ENCODE measurements around the gene ECEL1. TPM values are rescaled to one million over a fixed set of nuclear protein-coding genes. Genes with fewer than 3 reads are reported as not detected.

Gene ECEL1
- total and polyA plus RNA-seq, 9 donors = 0.18 to 0.45 (median 0.33) TPM

DNA sequence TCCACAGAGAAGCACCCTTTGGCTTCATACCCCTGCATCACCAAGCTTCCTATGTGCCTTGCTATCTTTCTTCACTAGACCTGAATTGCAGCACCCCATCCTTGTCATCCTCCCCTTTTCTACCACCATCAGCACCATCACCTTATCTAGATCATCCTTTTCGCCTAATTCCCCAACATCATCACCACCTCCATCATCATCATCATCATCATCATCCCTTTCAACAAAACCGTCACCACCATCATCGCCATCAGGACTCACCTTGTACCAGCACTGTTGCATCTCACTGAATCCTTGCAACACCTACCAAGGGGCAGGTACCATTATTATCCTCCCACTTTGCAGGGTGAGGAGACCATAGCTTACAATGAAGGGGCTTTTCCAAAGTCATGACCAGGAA, 10.8 kb upstream of the ECEL1 start:
- 85% methylated on average over 3 of the region's 3 CpGs for WGBS (ENCODE audit: insufficient coverage)
- Histone ChIP-seq H3K4me3 (ENCODE audit: low read length) (no peak overlapping the region), H3K4me1 (ENCODE audit: control insufficient read depth, insufficient read depth, low read length) (peaks cover 14% of the 10 kb centered on the region), H3K27ac (ENCODE audit: low read length) (no peak overlapping the region), H3K9me3 (replicated peaks; ENCODE audit: control insufficient read depth, low read depth, low read length) (no peaks in the 10 kb centered on the region), H3K27me3 (ENCODE audit: control insufficient read depth, insufficient read depth, low read length) (peaks cover 38% of the 10 kb centered on the region), H3K36me3 (ENCODE audit: control insufficient read depth, insufficient read depth, low read length) (no peaks in the 10 kb centered on the region)
- DNase-seq = no peak

DNA sequence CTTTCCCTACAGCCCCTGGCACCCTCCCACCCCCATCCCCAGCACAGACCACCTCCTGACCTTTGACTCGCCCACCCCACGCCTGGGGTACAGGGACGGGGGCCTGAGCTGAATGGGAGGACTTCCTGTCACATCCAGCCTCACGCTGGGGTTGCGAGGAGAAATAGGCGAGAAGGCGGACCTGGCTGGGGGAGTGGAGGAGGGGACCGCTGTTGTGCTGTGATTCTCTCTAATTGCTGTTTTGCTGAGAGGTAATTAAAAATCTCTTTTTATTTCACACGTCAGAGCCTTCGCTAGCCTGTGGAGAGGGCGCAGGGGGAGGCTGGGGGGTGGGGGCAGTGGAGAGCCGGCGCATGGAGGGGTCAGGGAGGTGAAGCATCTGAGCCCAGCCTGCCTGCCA, 9.7 kb upstream of the ECEL1 start:
- no peaks in the 10 kb centered on the region for H3K36me3 ChIP-seq (ENCODE audit: control insufficient read depth, insufficient read depth, low read length)
- peaks cover 5% of the 10 kb centered on the region for H3K4me1 ChIP-seq (ENCODE audit: control insufficient read depth, insufficient read depth, low read length)
- H3K27ac ChIP-seq (ENCODE audit: low read length) = no peak overlapping the region
- peaks cover 28% of the 10 kb centered on the region for H3K27me3 ChIP-seq (ENCODE audit: control insufficient read depth, insufficient read depth, low read length)
- WGBS (ENCODE audit: insufficient coverage) = 30% methylated on average over 2 of the region's 13 CpGs
- H3K4me3 ChIP-seq (ENCODE audit: low read length) = no peak overlapping the region
- no peaks in the 10 kb centered on the region for H3K9me3 ChIP-seq (replicated peaks; ENCODE audit: control insufficient read depth, low read depth, low read length)
- no peak for DNase-seq

DNA sequence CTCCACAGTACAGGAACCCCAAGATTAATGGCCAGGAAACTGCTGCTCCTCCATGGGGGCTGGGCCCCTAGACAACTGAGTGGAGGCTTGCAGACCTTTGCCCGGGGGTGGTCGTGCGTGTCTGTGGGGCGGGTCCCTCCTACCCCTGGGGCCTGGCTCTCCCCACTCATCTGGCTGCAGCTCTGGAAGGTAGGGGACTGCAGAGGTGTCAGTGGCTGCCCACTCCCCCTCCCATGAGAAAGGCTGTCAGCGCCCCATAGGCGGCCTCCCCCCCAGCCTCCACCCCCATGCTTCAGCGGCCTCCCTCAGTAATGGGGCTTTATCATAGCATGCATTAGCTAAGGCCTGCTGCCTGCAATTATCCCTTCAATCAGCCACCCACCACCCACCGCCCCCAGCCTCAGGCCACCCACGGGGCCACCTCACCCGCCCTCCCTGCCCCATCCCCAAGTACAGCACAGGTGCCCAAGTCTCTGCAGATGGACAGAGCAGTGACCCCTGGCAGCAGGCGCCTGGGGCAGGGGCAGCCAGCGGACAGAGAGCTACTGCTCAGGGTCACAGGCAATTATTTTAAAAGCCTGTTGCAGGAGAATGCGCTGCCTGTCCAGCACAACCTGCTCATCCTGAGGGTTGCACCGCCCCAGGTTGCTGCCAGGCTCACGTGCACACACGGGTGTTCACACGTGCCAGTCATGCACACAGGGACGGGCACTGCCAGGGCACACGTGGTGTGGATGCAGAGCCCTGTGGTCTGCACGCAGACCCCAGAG, 9.1 kb upstream of the ECEL1 start:
- Histone ChIP-seq H3K36me3 (ENCODE audit: control insufficient read depth, insufficient read depth, low read length) (no peaks in the 10 kb centered on the region), H3K27me3 (ENCODE audit: control insufficient read depth, insufficient read depth, low read length) (peaks cover 27% of the 10 kb centered on the region)

DNA sequence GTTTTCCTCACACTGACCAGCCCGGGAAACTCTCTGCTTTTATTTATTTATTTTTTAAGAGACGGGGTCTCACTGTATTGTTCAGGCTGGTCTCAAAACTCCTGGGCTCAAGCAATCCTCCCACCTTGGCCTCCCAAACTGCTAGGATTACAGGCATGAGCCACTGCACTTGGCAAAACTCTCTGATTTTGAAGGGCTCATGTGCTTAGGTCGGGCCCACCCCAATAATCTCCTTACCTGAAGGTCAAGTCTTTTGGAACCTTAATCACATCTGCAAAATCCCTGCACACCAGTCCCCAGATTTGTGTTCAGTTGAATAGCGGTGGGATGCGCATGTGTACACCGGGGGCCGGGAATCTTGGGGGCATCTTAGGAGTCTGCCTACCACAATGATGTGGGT, 7.7 kb upstream of the ECEL1 start:
- whole genome bisulfite sequencing (ENCODE audit: insufficient coverage) = 76% methylated on average over 7 of the region's 7 CpGs
- DNase-seq = no peak
- Histone ChIP-seq H3K36me3 (ENCODE audit: control insufficient read depth, insufficient read depth, low read length) (no peaks in the 10 kb centered on the region), H3K4me1 (ENCODE audit: control insufficient read depth, insufficient read depth, low read length) (no peaks in the 10 kb centered on the region), H3K27me3 (ENCODE audit: control insufficient read depth, insufficient read depth, low read length) (peaks cover 19% of the 10 kb centered on the region), H3K27ac (ENCODE audit: low read length) (no peak overlapping the region), H3K9me3 (replicated peaks; ENCODE audit: control insufficient read depth, low read depth, low read length) (no peaks in the 10 kb centered on the region), H3K4me3 (ENCODE audit: low read length) (no peak overlapping the region)

More for the DNA sequence above, 9.1 kb upstream of the ECEL1 start:
- no peak overlapping the region for H3K27ac ChIP-seq (ENCODE audit: low read length)
- H3K4me3 ChIP-seq (ENCODE audit: low read length) = no peak overlapping the region
- no peak for DNase-seq
- H3K9me3 ChIP-seq (replicated peaks; ENCODE audit: control insufficient read depth, low read depth, low read length) = no peaks in the 10 kb centered on the region
- peaks cover under 1% of the 10 kb centered on the region for H3K4me1 ChIP-seq (ENCODE audit: control insufficient read depth, insufficient read depth, low read length)
- 63% methylated on average over 13 of the region's 20 CpGs for WGBS (ENCODE audit: insufficient coverage)

DNA sequence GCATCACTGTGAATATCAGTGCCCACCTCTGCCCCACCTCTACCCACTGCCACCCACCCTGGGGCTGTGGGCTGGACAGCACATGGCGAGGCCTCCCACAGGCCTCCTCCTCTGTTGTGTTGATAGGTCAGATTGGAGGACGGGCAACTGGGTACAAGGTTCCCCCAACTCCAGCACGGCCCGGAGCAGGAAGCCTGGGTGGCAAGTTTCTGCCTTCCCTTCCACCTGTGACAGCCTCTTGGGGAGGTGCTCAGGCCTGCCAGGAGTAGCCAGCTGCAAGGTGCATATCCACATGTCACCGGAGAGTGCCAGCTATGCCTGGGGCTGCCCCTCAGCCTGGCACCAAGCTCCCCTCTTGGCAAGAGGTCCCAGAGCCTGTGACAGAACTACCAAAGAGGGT, 6.9 kb upstream of the ECEL1 start:
- Histone ChIP-seq H3K27me3 (ENCODE audit: control insufficient read depth, insufficient read depth, low read length) (peaks cover 27% of the 10 kb centered on the region), H3K36me3 (ENCODE audit: control insufficient read depth, insufficient read depth, low read length) (no peaks in the 10 kb centered on the region), H3K9me3 (replicated peaks; ENCODE audit: control insufficient read depth, low read depth, low read length) (no peaks in the 10 kb centered on the region), H3K4me1 (ENCODE audit: control insufficient read depth, insufficient read depth, low read length) (no peaks in the 10 kb centered on the region), H3K4me3 (ENCODE audit: low read length) (no peak overlapping the region), H3K27ac (ENCODE audit: low read length) (no peak overlapping the region)
- no CpG with 5 or more reads among the region's 5 CpGs for WGBS (ENCODE audit: insufficient coverage)
- no peak for DNase-seq

DNA sequence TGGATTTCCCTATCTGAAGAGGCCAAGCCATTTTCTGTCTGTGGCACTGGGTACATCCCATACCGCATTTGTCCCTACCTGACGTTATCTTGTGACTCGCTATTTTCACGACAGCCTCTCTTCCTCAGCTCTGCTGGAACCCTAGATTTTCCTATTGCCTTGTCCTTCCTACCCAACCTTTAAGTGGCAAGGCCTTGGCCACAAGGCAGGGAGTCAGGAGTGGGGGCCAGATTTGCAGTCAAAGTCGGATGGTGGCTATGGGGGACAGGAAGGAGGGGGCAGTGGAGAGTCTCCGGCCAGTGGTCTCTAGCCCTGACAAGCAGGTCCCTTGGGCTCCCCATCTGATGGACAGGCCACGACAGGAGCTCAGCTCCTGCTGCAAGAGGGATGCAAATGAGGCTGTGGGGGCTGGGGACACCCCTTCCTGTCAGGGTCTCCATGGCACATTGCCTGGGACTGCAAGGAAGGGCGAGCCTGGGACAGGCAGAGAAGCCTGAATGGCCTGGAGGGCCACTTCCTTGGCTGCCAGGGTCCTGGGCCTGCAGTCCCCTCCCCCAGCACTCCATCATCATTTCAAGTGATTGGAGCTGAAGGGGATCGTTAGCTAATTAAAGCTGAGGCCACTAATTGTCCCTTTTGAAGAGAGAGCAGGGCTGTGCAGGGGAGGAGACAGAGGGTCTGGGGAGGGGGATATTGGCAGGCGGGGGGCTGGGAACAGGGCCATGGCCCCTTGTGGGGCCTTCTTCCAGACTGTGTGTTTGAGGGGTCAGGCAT, 6.3 kb upstream of the ECEL1 start:
- H3K4me1 ChIP-seq (ENCODE audit: control insufficient read depth, insufficient read depth, low read length) = no peaks in the 10 kb centered on the region
- 62% methylated on average over 7 of the region's 10 CpGs for WGBS (ENCODE audit: insufficient coverage)
- no peaks in the 10 kb centered on the region for H3K9me3 ChIP-seq (replicated peaks; ENCODE audit: control insufficient read depth, low read depth, low read length)
- H3K27ac ChIP-seq (ENCODE audit: low read length) = no peak overlapping the region
- H3K36me3 ChIP-seq (ENCODE audit: control insufficient read depth, insufficient read depth, low read length) = no peaks in the 10 kb centered on the region
- no peak overlapping the region for H3K4me3 ChIP-seq (ENCODE audit: low read length)
- DNase-seq = no peak
- peaks cover 32% of the 10 kb centered on the region for H3K27me3 ChIP-seq (ENCODE audit: control insufficient read depth, insufficient read depth, low read length)

DNA sequence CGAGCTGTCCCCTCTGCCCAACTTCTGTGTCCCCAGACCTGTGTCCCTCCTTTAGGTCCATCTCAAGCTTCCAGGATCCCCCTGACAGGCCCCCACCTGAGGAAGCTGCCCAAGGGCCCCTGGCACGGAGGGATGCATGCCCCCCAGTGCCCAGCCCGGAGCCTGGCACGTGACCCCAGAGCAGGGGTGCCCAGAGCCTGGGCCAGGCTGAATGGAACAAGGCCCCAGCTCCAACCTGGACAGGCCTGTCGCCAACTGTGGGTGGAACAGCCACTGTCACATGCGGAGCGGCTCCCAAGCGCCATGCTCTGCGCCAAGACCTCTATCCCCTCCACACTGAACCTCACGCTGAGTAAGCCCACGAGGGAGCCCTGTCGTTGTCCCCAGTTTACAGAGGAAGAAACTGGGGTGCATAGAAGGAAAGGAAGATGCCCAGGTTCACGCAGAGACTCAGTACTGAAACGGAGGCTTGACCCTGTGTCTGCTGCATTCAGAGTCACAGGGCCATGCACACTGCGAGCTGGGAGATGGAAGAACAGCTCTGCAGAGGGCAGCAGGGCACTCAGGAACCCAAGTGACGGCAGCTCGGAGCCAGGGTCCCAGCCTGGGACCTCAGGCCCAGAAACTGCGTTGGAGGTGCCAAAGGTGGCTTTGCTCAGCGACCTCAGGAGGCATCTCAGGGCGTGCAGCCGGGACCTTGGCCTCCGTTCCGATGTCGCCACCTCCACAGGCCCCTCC, 5.5 kb upstream of the ECEL1 start:
- Histone ChIP-seq H3K4me1 (ENCODE audit: control insufficient read depth, insufficient read depth, low read length) (no peaks in the 10 kb centered on the region), H3K27me3 (ENCODE audit: control insufficient read depth, insufficient read depth, low read length) (peaks cover 37% of the 10 kb centered on the region), H3K4me3 (ENCODE audit: low read length) (no peak overlapping the region), H3K9me3 (replicated peaks; ENCODE audit: control insufficient read depth, low read depth, low read length) (no peaks in the 10 kb centered on the region), H3K27ac (ENCODE audit: low read length) (no peak overlapping the region), H3K36me3 (ENCODE audit: control insufficient read depth, insufficient read depth, low read length) (no peaks in the 10 kb centered on the region)
- whole genome bisulfite sequencing (ENCODE audit: insufficient coverage) = 90% methylated on average over 21 of the region's 24 CpGs
- DNase-seq = no peak

DNA sequence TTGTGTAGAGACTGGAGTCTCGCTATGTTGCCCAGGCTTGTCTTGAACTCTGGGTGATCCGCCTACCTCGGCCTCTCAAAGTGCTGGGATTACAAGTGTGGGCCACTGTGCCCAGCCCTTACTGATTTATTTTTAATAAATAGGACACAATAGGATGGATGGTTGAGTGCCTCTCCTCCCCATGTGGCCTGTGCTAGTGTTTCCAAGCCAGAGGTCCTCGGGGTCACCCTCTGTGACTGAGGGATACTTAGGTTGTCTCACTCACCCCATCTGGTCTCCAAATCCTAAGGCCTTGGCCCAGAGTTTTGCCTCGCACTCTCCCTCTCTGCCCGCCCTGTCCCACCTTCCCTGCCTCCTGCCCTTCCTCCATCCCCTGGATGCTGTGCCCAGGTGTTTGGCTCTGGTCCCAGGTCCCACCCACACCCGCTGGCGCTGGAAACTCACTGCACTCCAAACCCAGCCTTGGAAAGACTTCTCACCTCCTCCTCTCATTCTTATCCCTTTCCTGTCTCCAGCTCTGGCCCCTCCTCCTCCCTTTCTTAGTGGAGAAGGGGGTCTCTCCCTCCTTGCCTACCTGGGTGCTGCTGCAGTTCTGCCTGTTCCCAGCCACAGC, 4.7 kb upstream of the ECEL1 start:
- WGBS (ENCODE audit: insufficient coverage) = 78% methylated on average over 4 of the region's 8 CpGs
- H3K9me3 ChIP-seq (replicated peaks; ENCODE audit: control insufficient read depth, low read depth, low read length) = no peaks in the 10 kb centered on the region
- H3K27ac ChIP-seq (ENCODE audit: low read length) = no peak overlapping the region
- H3K36me3 ChIP-seq (ENCODE audit: control insufficient read depth, insufficient read depth, low read length) = no peaks in the 10 kb centered on the region
- no peak for DNase-seq
- no peak overlapping the region for H3K4me3 ChIP-seq (ENCODE audit: low read length)
- no peaks in the 10 kb centered on the region for H3K4me1 ChIP-seq (ENCODE audit: control insufficient read depth, insufficient read depth, low read length)
- peaks cover 38% of the 10 kb centered on the region for H3K27me3 ChIP-seq (ENCODE audit: control insufficient read depth, insufficient read depth, low read length)

DNA sequence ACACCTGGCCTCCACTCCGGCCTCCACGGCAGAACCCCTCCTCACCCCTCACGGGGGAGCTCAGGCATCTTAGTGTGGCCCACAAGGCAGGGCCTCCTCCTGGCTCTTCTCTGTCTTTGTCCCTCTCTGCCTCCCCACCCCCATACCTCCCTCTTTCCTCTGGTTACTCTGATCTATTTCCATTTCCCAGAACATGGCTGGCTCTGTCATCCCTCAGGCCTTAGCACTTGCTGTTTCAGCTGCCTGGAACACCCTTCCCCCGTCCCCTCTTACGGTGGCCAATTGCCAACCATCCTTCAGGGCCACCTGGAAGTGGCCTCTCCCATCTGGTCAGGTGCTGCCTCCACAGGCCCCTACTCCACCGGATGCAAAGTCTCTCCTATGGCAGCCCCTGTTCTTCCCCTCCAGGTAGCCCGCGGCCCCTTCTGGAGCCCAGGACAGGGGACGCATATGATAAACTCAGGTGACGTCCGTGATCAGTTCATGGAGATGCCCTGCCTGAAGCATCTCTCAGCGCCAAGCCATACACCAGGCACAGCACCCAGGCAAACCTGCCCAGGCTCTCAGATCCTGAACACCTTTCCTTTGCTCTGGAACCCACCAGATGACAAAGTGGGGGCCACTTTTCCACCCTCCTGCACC, 3.6 kb upstream of the ECEL1 start:
- H3K36me3 ChIP-seq (ENCODE audit: control insufficient read depth, insufficient read depth, low read length) = no peaks in the 10 kb centered on the region
- peaks cover 45% of the 10 kb centered on the region for H3K27me3 ChIP-seq (ENCODE audit: control insufficient read depth, insufficient read depth, low read length)
- no peak for DNase-seq
- H3K9me3 ChIP-seq (replicated peaks; ENCODE audit: control insufficient read depth, low read depth, low read length) = no peaks in the 10 kb centered on the region
- H3K27ac ChIP-seq (ENCODE audit: low read length) = no peak overlapping the region
- H3K4me1 ChIP-seq (ENCODE audit: control insufficient read depth, insufficient read depth, low read length) = peaks cover 6% of the 10 kb centered on the region
- H3K4me3 ChIP-seq (ENCODE audit: low read length) = no peak overlapping the region
- WGBS (ENCODE audit: insufficient coverage) = 83% methylated on average over 12 of the region's 12 CpGs

Data from muscle of leg (tissue), 11 donors.